ENCODE results near the gene PTGFRN.

- TF ChIP-seq POLR2AphosphoS5 (IDR thresholded peaks at IDR 0.05) (no peak), CTCF (IDR thresholded peaks at IDR 0.05 in 8 of 11, conservative IDR thresholded peaks at IDR 0.05 in 3 of 11) (no peak), POLR2A (IDR thresholded peaks at IDR 0.05) (no peak)
Observed at GRCh38 chr1:116941670-116942069, 32.0 kb downstream of the PTGFRN start.

Measured in spleen (tissue), 7 donors.